Hepatocyte (in vitro differentiated cells): ENCODE measurements around the gene PLXNA2.

Experiments
- EZH2 ChIP-seq: fragments of 200-600 bp; sonication (generic); IDR thresholded peaks from 2 replicates; pipeline ENCODE4 v1.6.1; 2016; ENCODE audit warnings: antibody characterized with exemption, mild to moderate bottlenecking, borderline replicate concordance
- EZH2phosphoT487 ChIP-seq: fragments of 200-600 bp; sonication (generic); IDR thresholded peaks from one replicate; pipeline ENCODE4 v1.6.1; 2018; ENCODE audit warnings: antibody characterized with exemption, mild to moderate bottlenecking, low read depth, moderate library complexity; ENCODE audit not compliant: unreplicated experiment, severe bottlenecking
- TF ChIP-seq, protein P1 (sequence below): fragments of 200-600 bp; sonication (generic); IDR thresholded peaks from 2 replicates; pipeline ENCODE4 v1.5.1; 2016; ENCODE audit warnings: antibody characterized with exemption, mild to moderate bottlenecking; ENCODE audit not compliant: poor library complexity

DNA sequence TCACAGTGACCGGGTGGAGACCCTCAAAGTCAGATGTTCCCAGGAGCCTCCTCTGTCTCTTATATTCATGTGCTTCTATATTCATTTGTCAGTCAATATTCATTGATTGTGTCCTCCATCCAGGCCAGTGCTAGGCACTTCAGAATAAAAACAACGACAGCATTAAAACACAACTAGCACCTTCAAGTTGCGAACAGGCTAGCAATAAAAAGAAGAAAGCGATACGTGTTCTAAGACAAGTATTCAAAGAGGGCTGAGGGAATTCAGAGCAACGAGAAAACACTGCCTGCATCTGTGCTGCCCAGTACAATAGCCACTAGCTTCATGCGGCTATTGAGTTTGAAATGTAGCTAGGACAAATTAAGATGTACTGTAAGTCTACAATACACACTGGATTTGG lies 138.0 kb downstream of the PLXNA2 start:
- TF ChIP-seq, protein P1, sequence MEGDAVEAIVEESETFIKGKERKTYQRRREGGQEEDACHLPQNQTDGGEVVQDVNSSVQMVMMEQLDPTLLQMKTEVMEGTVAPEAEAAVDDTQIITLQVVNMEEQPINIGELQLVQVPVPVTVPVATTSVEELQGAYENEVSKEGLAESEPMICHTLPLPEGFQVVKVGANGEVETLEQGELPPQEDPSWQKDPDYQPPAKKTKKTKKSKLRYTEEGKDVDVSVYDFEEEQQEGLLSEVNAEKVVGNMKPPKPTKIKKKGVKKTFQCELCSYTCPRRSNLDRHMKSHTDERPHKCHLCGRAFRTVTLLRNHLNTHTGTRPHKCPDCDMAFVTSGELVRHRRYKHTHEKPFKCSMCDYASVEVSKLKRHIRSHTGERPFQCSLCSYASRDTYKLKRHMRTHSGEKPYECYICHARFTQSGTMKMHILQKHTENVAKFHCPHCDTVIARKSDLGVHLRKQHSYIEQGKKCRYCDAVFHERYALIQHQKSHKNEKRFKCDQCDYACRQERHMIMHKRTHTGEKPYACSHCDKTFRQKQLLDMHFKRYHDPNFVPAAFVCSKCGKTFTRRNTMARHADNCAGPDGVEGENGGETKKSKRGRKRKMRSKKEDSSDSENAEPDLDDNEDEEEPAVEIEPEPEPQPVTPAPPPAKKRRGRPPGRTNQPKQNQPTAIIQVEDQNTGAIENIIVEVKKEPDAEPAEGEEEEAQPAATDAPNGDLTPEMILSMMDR, result no peak
- no peak for TF ChIP-seq EZH2
- TF ChIP-seq EZH2phosphoT487, result no peak
